ENCODE data around the gene NUP37.

NUP37 gene

DNA sequence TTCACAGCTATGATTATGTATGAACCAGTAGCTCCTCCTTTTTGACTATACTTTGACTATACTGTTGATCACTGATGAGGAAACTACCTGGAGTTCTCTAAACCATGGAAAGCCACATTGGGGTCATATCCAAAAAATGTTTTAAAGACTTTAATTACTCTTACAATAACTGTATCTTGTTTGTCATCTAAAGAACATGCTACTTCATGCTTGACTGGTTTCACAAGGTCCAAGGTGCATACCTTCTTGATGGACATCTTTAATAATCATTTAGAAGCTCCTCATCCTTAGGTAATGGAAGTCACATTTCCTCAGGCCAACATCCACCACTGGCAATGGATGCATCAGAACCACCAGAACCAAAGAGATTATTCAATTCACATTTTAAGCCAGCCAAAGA, 88.1 kb downstream of the NUP37 start:
- DNase-seq (ENCODE audit: extremely low read depth in 1 of 2, low read depth in 1 of 2), result no peak

DNA sequence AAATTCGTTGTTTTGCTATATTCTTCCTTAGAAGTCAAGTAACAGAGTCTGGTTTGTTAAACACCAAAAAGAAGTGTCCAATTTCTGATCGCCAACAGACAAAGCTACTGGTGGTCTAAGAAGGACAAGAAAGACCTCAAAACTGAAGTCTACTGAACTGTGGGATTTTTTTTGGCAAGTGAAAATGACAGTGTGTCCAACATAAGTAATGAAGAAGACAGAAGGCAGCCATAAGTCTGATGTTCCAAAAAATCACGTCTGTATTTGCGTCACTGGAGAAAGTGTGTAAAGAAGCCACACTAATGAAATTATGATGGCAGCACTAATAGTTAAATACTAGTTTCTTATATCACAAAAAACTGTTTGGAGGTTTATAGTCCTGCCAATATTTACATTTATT, 90.8 kb downstream of the NUP37 start:
- DNase-seq (ENCODE audit: extremely low read depth in 1 of 2, low read depth in 1 of 2), result no peak

DNA sequence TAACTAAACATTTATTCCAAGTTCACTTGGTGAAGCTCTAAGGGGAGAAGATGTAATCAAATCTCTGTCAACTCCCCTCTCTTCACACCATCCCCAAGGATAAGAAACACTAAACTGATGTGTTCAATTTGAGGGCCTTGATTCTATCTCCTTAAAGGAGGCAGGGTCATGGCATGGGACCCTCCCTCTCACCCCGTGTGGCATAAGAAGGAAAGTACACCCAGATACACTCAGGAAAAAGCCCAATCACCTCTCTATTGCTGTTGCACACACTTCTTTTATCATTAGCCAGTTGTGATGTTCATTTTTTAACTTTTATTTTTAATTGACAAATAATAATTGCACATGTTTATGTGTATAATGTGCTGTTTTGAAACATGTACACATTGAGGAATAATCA, 93.2 kb downstream of the NUP37 start:
- no peak for DNase-seq (ENCODE audit: extremely low read depth in 1 of 2, low read depth in 1 of 2)

DNA sequence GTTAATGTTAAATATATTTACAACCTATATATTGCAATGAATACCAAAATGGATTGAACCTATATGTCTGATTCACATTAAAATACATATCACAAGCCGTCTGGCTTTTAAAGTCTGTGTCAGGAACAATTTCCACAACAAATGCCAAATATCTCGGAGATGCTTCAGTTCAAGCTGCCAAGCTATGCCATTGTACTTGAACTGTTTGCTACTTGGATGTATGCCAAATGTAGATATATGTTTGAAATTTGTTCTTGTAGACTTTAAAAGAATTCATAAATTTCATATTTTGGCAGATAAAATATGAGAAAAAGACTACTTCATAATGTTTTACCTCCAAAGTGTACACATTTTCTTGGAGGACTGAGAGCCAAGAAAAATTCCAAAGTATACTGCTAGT, 95.1 kb downstream of the NUP37 start:
- DNase-seq (ENCODE audit: extremely low read depth in 1 of 2, low read depth in 1 of 2), result no peak

DNA sequence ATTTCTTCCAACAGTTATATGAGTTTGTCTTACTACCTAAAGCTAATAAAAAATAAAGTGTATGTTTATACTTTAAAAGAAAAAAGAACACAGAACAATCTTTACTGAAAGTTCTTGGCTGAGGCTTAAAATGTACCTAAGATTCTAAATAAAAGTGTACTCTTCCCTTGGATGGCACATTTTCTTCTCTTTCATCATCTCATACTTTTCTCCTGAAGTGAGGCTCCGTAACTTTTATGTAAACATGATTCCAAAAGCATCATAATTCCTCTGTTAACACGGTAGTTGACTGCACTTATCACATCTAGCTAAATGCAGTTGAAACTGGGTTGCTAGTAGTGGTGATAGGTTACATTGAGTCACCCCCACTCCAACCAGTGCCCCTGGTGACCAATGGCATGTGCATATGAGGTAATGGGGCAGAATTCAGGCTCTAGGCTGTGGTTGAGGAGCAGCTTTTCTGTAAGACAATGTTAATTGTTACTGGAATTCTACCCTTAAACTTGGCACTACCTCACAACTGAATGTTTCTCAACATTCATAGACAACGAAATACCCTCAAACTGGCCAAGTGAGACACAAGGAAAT, 96.5 kb downstream of the NUP37 start:
- no peak for DNase-seq (ENCODE audit: extremely low read depth in 1 of 2, low read depth in 1 of 2)

Measured in stimulated activated CD8-positive, alpha-beta memory T cell treated with anti-CD3 and anti-CD28 coated beads, Interleukin-7, amount 100 ng/mL, for 48 hours (primary cell).